DMS53 (cell line): ENCODE data around the gene NUBPL.
"Not testable (repeated sequence)": the region's sequence is repeated elsewhere in the genome, so short reads cannot be mapped to it uniquely, and the experiment has no call there.

ENCODE experiments used
- DNase-seq: peaks from one replicate; lab custom pipeline; 2025; lab: John Stamatoyannopoulos, UW

NUBPL gene

DNA sequence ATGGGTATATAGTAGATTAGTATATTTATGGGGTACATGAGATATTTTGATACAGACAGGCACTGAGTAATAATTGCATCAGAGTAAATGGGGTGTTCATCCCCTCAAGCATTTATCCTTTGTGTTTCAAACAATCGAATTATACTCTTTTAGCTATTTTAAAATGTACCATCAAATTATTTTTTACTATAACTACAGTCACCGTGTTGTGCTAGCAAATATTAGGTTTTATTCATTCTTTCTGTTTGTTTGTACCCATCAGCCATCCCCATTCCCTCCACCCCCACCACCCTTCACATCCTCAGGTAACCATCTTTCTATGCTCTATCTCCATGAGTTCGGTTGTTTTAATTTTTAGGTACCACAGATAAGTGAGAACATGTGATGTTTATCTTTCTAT is 115.8 kb downstream of the NUBPL start:
- DNase-seq, result no peak

GRCh38 chr14:31677630-31678029 is 116.4 kb downstream of the NUBPL start:
- DNase-seq, result no peak

- no peak for DNase-seq
These were observed 117.4 kb downstream of the NUBPL start for GRCh38 chr14:31678421-31679249.

- DNase-seq, result no peak
These were observed 121.6 kb downstream of the NUBPL start for GRCh38 chr14:31682768-31683167.

- no peak for DNase-seq
These were observed 126.5 kb downstream of the NUBPL start for GRCh38 chr14:31687726-31688125.

- no peak for DNase-seq
These were observed 128.9 kb downstream of the NUBPL start for GRCh38 chr14:31690056-31690455.

- peak; percentile 2 for DNase-seq
These were observed 131.2 kb downstream of the NUBPL start for GRCh38 chr14:31692376-31692781.

DNA sequence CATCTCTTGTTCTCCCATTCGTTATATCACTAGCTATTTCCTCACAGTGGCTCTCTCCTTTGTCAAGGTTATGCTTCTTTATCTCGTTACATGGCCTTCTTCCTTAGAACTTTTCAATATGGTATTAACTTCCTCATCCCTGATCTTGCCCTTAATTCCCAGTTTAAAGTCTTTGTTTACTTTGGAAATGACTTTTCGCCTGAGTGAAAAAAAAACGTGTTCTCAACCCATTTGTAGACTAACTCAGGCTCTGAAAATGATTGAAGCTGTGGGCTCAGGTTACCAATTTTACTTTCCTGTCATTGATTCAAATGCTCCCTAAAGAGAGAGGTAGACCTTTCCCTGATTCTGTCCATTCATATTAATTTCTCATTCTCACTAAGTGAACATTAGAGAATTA is 135.2 kb downstream of the NUBPL start:
- no peak for DNase-seq

GRCh38 chr14:31699809-31700208 is 138.6 kb downstream of the NUBPL start:
- no peak for DNase-seq

DNA sequence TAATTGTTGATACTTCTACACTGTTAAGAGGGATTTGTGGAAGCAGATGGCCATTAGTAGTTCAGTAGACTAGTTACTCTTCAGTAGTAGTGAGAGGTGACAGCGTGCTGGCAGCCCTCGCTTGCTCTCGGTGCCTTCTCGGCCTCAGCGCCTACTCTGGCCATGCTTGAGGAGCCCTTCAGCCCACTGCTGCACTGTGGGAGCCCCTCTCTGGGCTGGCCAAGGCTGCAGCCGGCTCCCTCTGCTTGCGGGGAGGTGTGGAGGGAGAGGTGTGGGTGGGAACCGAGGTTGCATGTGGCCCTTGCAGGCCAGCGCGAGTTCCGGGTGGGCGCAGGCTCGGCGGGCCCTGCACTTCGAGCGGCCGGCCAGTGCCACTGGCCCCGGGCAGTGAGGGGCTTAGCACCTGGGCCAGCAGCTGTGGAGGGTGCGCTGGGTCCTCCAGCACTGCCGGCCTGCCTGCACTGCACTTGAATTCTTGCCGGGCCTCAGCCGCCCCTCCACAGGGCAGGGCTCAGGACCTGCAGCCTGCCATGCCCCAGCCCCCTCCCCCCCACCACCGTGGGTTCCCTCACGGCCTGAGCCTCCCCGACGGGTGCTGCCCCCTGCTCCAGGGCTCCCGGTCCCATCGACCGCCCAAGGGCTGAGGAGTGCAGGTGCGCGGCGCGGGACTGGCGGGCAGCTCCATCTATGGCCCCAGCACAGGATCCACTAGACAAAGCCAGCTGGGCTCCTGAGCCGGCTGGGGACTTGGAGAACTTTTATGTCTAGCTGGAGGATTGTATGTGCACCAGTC is 139.3 kb downstream of the NUBPL start:
- DNase-seq, result no peak

- DNase-seq, result no peak
These were observed 140.9 kb downstream of the NUBPL start for GRCh38 chr14:31702130-31702529.

- DNase-seq, result no peak
These were observed 141.9 kb downstream of the NUBPL start for GRCh38 chr14:31703056-31703455.

DNA sequence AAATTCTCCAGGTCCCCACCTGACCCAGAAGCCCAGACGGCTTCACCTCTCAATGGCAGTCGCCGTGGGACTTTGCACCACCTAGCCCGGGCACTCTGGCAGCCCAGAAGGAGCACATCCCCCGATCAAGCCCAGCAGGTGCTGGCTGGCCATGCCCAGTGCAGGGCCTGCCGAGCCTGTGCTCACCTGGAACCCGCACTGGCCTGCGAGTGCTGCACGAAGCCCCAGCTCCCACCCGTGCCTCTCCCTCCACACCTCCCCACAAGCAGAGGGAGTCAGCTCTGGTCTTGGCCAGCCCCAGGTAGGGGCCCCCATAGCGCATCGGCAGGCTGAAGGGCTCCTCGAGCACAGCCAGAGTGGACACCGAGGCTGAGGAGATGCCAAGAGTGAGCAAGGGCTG is 144.5 kb downstream of the NUBPL start:
- no peak for DNase-seq

DNA sequence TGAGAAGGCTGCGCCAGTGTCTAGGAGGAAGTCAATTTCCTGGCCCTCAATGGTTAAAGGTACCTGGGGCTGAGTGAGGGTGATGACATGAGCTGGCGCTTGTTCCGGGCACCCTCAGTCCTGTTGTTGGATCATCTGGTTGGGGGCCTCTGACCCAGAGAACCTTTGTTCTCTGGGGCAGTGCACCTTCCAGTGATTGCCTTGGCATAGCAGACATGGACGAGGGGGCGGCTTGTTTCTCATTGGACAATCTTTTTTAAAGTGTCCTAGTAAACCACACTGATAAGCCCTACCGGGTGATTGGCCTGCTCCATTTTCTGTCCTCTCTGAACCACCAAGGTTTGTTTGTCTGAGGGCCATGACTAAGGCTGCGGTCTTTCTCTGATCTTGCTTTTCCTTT is 147.5 kb downstream of the NUBPL start:
- not testable (repeated sequence) for DNase-seq

DNA sequence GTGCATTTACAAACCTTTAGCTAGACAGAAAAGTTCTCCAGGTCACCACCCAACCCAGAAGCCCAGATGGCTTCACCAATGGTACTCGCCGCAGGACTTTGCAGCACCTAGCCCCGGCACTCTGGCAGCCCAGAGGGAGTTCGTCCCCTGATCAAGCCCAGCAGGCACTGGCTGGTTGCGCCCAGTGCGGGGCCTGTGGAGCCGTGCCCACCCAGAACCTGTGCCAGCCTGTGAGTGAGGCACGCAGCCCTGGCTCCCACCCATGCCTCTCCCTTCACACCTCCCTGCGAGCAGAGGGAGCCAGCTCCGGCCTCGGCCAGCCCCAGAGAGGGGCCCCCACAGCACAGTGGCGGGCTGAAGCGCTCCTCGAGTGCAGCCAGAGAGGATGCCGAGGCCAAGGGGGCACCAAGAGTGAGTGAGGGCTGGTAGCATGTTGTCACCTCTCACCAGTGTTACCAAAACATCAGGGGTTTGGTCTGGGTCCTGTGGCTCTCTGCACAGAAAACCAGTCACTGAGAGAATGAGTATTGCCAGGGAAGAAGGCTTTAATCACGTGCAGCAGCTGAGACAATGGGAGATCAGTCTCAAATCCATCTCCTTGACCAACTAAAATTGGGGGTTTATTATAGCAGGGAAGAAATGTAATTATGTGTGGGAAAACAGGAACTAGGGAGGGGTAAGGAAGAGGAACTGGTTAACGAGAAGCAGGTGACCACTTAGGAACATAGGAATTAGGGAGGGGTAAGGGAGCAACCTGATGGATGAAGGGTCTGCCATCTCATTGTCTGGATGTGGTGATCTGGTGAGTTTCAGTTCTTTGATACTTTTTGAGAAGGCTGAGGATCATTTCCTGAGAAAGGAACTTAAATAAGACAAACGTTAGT is 151.3 kb downstream of the NUBPL start:
- DNase-seq, result no peak

DNA sequence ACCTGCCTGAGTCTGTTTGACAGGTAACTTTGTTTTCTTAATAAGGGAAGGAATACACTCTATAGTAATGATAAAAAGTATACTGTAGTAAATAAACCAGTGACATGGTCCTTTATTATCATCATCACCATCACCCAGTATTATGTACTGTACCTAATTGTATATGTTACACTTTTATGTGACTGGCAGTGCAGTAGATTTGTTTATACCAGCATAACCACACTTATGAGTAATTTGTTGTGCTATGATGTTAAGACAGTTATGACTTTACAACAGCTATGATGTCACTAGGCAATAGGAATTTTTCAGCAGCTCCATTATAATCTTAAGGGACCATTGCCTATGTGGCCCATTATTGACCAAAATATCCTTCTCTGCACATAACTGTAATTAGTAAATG is 155.0 kb downstream of the NUBPL start:
- no peak for DNase-seq

GRCh38 chr14:31717294-31718085 is 156.3 kb downstream of the NUBPL start:
- peak; percentile 1 for DNase-seq

- DNase-seq, result no peak
These were observed 157.4 kb downstream of the NUBPL start for GRCh38 chr14:31718585-31718984.

DNA sequence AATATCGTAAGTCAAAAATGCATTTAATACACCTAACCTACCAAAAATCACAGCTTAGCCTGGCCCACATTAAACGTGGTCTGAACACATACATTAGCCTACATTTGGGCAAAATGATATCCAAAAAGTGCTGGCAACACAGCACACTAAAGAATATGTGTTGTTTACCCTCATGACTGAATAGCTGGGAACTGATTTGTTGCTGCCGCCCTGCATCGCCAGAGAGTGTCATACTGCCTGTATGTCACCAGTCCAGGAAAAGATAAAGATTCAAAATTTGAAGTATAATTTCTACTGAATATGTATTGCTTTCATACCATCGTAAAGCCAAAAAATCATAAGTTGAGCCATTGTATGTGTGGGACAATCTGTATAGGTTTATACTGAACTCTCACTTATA is 157.8 kb downstream of the NUBPL start:
- DNase-seq, result no peak

DNA sequence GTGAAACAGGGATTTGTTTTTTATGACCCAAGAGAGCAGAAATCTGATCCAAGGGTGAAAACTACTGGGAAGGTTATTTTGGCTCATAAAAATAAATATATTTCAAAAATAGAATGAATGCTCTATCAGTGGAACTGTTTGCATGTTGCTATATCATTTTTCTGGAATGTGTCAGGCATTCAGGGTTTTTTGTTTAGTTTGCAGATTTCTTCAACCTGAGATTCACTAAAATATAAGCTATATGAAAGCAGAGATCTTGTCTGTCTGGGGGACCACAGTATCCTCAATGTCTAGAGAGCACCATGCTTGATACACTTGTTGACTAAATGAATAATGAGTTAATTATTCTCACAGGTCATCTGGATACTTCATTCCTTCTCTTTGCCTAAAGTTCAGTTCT is 165.1 kb downstream of the NUBPL start:
- no peak for DNase-seq

DNA sequence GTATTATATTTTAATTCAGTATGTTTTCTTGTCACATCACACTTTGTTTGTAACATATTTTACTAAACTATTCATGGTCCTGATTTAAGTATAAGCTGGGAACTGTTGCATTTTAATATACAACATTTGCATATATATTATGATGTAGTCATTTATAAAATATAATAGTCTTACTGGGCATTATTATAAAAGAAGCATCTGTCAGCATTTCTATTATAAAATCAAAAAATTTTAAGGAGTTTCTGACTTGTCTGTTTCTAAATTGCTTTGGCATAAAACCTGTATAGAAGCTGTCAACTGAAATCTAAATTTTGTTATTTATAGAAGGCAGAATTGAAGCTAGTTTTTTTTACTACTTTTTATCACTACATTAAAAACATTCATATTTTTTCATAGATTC is 166.6 kb downstream of the NUBPL start:
- DNase-seq, result no peak

DNA sequence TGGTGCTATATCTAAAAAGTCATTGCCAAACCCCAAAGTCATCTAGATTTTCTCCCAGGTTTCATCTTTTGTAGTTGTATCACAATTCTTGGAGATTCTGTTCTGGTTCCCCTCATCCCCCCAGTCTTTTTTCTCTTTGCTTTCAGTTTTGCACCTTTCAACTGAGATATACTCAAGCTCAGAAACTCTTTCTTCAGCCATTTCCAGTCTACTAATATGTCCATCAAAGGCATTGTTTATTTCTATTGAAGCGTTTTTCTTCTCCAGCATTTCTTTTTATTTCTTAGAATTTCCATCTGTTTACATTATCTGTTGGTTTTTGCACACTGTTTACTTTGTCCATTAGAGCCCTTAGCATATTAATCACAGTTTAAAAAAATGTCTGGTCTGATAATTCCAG is 179.5 kb downstream of the NUBPL start:
- DNase-seq, result no peak
